LoVo (cell line): ENCODE measurements around the gene TP63.

Experiments used
- DNase-seq: peaks from one replicate; pipeline ENCODE4 v3.0.0-alpha.2; 2016; ENCODE audit warnings: low spot score

Gene TP63

GRCh38 chr3:189780546-189781270, 149.5 kb downstream of the TP63 start:
- no peak for DNase-seq

- DNase-seq = no peak
Observed at GRCh38 chr3:189781415-189781814, 150.2 kb downstream of the TP63 start.

GRCh38 chr3:189786479-189787064, 155.4 kb downstream of the TP63 start:
- no peak for DNase-seq

- DNase-seq = no peak
Observed at GRCh38 chr3:189787191-189787590, 156.0 kb downstream of the TP63 start.

GRCh38 chr3:189787632-189788031, 156.4 kb downstream of the TP63 start:
- no peak for DNase-seq

- DNase-seq = no peak
Observed at GRCh38 chr3:189789432-189789831, 158.2 kb downstream of the TP63 start.

- no peak for DNase-seq
Observed at GRCh38 chr3:189790658-189791057, 159.5 kb downstream of the TP63 start.

- DNase-seq = no peak
Observed at GRCh38 chr3:189792046-189792929, 161.1 kb downstream of the TP63 start.

GRCh38 chr3:189794518-189794917, 163.3 kb downstream of the TP63 start:
- DNase-seq = no peak

GRCh38 chr3:189797103-189797750, 166.0 kb downstream of the TP63 start:
- DNase-seq = no peak

- no peak for DNase-seq
Observed at GRCh38 chr3:189799366-189799765, 168.2 kb downstream of the TP63 start.

- DNase-seq = no peak
Observed at GRCh38 chr3:189800436-189800835, 169.2 kb downstream of the TP63 start.

GRCh38 chr3:189803254-189803653, 172.1 kb downstream of the TP63 start:
- DNase-seq = no peak

GRCh38 chr3:189805375-189806067, 174.3 kb downstream of the TP63 start:
- DNase-seq = no peak

GRCh38 chr3:189806171-189806951, 175.2 kb downstream of the TP63 start:
- DNase-seq = no peak

GRCh38 chr3:189808246-189809007, 177.2 kb downstream of the TP63 start:
- no peak for DNase-seq

- no peak for DNase-seq
Observed at GRCh38 chr3:189809583-189809982, 178.4 kb downstream of the TP63 start.

- no peak for DNase-seq
Observed at GRCh38 chr3:189812806-189813465, 181.7 kb downstream of the TP63 start.

GRCh38 chr3:189813647-189814240, 182.6 kb downstream of the TP63 start:
- DNase-seq = no peak
